A549 (cell line): ENCODE results near the gene CSKMT. TPM values are rescaled to one million over a fixed set of nuclear protein-coding genes. Genes with fewer than 3 reads are reported as not detected.

Source experiments
- ATAC-seq, 2 experiments: fragments of 200-7000 bp in 1 of 2; fragments of >200 bp in 1 of 2; cut with Nextera tagmentation in 1 of 2; cut with Tn5 transposase in 1 of 2; 3 replicates each; pipeline versions ENCODE4 v1.8.0 to v1.9.1; 2018 to 2020; ENCODE audit warnings: mild to moderate bottlenecking in 1 of 2, moderate library complexity in 1 of 2
- CTCF ChIA-PET: fragments of 300-600 bp; sonication (Branson Sonifier 250); formaldehyde crosslinking; extraction: SDS; loops from one replicate; lab custom pipeline; 2021; ENCODE audit warnings: antibody characterized with exemption, inconsistent platforms; lab: Yijun Ruan, JAX
- POLR2A ChIA-PET: fragments of 350-600 bp; formaldehyde crosslinking; extraction: SDS; loops from one replicate; lab custom pipeline; 2021; ENCODE audit warnings: antibody characterized with exemption, inconsistent platforms; lab: Yijun Ruan, JAX
- DNase-seq, 2 experiments: peaks; one replicate each; pipeline versions ENCODE4 v3.0.0 to v3.0.0-alpha.2; 2011 to 2016; ENCODE audit warnings: low read depth in 1 of 2, low spot score in 1 of 2
- FAIRE-seq: peaks from 2 replicates; lab custom pipeline; 2011; peaks lifted over from hg19 to GRCh38; lab: Jason Lieb, UNC
- H3K27ac ChIP-seq, 2 experiments: fragments of >200 bp; sonication (Bioruptor Twin); formaldehyde crosslinking; 3 replicates each; pipeline ENCODE4 v1.5.1; 2016 to 2017
- H3K4me1 ChIP-seq: fragments of >200 bp; sonication (Bioruptor Twin); formaldehyde crosslinking; 3 replicates; pipeline ENCODE4 v1.6.1; 2016
- H3K4me2 ChIP-seq: fragments of >200 bp; sonication (Bioruptor Twin); formaldehyde crosslinking; 3 replicates; pipeline ENCODE4 v1.6.1; 2016
- H3K4me3 ChIP-seq: fragments of >200 bp; sonication (Bioruptor Twin); formaldehyde crosslinking; 3 replicates; pipeline ENCODE4 v1.5.1; 2016
- H3K9me3 ChIP-seq: fragments of >200 bp; sonication (Bioruptor Twin); formaldehyde crosslinking; 3 replicates; pipeline ENCODE4 v1.6.1; 2016
- BHLHE40 ChIP-seq: IDR thresholded peaks from 2 replicates; pipeline ENCODE4 v1.6.1; 2012; ENCODE audit warnings: low read depth, low read length, inconsistent platforms
- CHD4 ChIP-seq: fragments of 200-600 bp; sonication (generic); IDR thresholded peaks from 2 replicates; pipeline ENCODE4 v1.6.1; 2016; ENCODE audit warnings: antibody characterized with exemption, mild to moderate bottlenecking, borderline replicate concordance
- FOSL2 ChIP-seq, 2 experiments: fragments of 450-650 bp in 1 of 2; fragments of >200 bp in 1 of 2; sonication (Bioruptor Twin) in 1 of 2; formaldehyde crosslinking; IDR thresholded peaks; 2 replicates each; pipeline versions ENCODE4 v1.5.0 to v1.6.1; 2016 to 2020; ENCODE audit warnings: mild to moderate bottlenecking in 1 of 2, moderate library complexity in 1 of 2
- HOXA7 ChIP-seq: fragments of 250-450 bp; sonication (Bioruptor Pico); IDR thresholded peaks from 2 replicates; pipeline ENCODE4 v1.5.0; 2020; ENCODE audit warnings: mild to moderate bottlenecking, moderate library complexity
- HOXB13 ChIP-seq: fragments of 250-450 bp; sonication (Bioruptor Pico); IDR thresholded peaks from 2 replicates; pipeline ENCODE4 v1.5.0; 2020; ENCODE audit warnings: low read depth, mild to moderate bottlenecking, moderate library complexity
- HOXB5 ChIP-seq: fragments of 250-450 bp; sonication (Bioruptor Pico); IDR thresholded peaks from 2 replicates; pipeline ENCODE4 v1.5.0; 2020; ENCODE audit warnings: mild to moderate bottlenecking, moderate library complexity
- KDM1A ChIP-seq: fragments of 200-600 bp; sonication (generic); IDR thresholded peaks from 2 replicates; pipeline ENCODE4 v1.6.1; 2016; ENCODE audit warnings: low read depth, mild to moderate bottlenecking
- NFE2L2 ChIP-seq: fragments of 150-350 bp; conservative IDR thresholded peaks from 2 replicates; pipeline ENCODE4 v1.6.1; 2014; ENCODE audit warnings: low read length
- RCOR1 ChIP-seq: fragments of 150-350 bp; IDR thresholded peaks from 2 replicates; pipeline ENCODE4 v1.6.1; 2014; ENCODE audit warnings: antibody characterized with exemption, low read length, low read depth
- TP53 ChIP-seq: fragments of 250-450 bp; sonication (Bioruptor Pico); IDR thresholded peaks from 2 replicates; pipeline ENCODE4 v1.5.0; 2021; ENCODE audit warnings: mild to moderate bottlenecking, moderate library complexity
- ZFP36 ChIP-seq: fragments of 450-650 bp; IDR thresholded peaks from 2 replicates; pipeline ENCODE4 v1.6.1; 2014; ENCODE audit warnings: borderline replicate concordance; ENCODE audit not compliant: partially characterized antibody
- ZSCAN20 ChIP-seq: fragments of 250-450 bp; sonication (Bioruptor Pico); IDR thresholded peaks from 2 replicates; pipeline ENCODE4 v1.8.0; 2022; ENCODE audit warnings: mild to moderate bottlenecking, moderate library complexity
- WGBS: methylation state at CpG from one replicate; pipeline ENCODE4 v1.1.6; 2017; ENCODE audit errors: missing lambda C conversion rate; 5-methylcytosine and 5-hydroxymethylcytosine counted together
- polyA plus RNA-seq, 4 experiments: library from polyadenylated mRNA; depleted of rRNA in 3 of 4; stranded (reverse); fragments of >200 nt; fragmentation: RNase III in 1 of 4; extraction: RNeasy Plus Mini Kit Qiagen cat#74134 plus additional on column Dnase treatment in 1 of 4; gene quantifications; 2 replicates in 3 of 4; 3 replicates in 1 of 4; pipeline ENCODE4 v1.2.3, GENCODE V29; 2011 to 2017
- TF ChIP-seq, protein P1 (sequence below): fragments of 150-350 bp; IDR thresholded peaks from 2 replicates; pipeline ENCODE4 v1.6.1; 2014; ENCODE audit warnings: low read depth, mild to moderate bottlenecking, low read length
- TF ChIP-seq, protein P2 (sequence below): fragments of >200 bp; sonication (Bioruptor Twin); formaldehyde crosslinking; IDR thresholded peaks from 3 replicates; pipeline ENCODE4 v1.6.1; 2016
- TF ChIP-seq, protein P3 (sequence below): fragments of 250-450 bp; sonication (Bioruptor Pico); IDR thresholded peaks from 2 replicates; pipeline ENCODE4 v1.5.0; 2021; ENCODE audit warnings: mild to moderate bottlenecking, moderate library complexity, borderline replicate concordance
- TF ChIP-seq, protein P4 (sequence below): IDR thresholded peaks from 2 replicates; pipeline ENCODE4 v1.6.1; 2012
- TF ChIP-seq, protein P5 (sequence below): fragments of 450-650 bp; IDR thresholded peaks from 2 replicates; pipeline ENCODE4 v1.6.1; 2014; ENCODE audit warnings: antibody characterized with exemption
- TF ChIP-seq, protein P6 (sequence below): fragments of 250-450 bp; sonication (Bioruptor Pico); IDR thresholded peaks from 2 replicates; pipeline ENCODE4 v1.5.0; 2020; ENCODE audit warnings: low read depth, mild to moderate bottlenecking, moderate library complexity

CSKMT gene
- polyA plus RNA-seq, 2 of the 4 experiments (the other 2 are of a cell fraction), result 5.7 to 14.3 TPM

DNA sequence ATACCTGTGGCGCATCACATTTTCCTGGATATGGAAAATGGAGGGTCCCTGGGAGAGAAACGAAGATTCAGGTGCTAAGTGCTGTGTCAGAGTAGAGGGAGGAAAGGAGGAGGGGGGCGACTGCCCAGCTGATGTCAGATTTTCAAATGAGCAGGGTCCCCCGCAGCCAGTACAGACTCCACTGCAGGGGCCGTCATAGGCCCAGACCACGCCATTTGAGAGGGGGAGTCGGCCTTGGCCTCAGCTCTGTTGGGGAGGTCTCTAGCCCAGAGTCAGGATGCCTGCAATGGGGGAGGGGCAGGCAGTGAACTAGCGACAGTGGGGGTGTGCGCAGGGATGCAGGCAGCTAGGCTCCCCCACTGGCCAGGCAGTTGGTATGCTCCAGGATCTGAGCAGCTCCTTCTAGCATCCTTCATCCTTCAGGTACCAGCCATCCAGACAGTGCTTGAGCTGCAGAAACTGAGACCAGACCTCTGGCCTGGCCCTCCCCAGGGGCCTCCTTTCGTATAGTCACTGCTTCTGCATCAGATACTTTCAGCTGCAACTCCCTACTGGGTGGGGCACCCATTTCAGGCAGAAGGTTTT, 42.3 kb downstream of the CSKMT start, which contains the start of the genes BSCL2 and GNG3:
TSS of gene BSCL2 (minus strand) at position 148 of the 585 bp plus-strand sequence. CDS start 229 bp downstream, outside the sequence.
TSS of gene GNG3 (plus strand) at position 400 of the 585 bp plus-strand sequence. CDS start 620 bp downstream, outside the sequence.
- ATAC-seq, result no peak
- POLR2A ChIA-PET, result interaction anchor here (6.1 kb wide), 1 partner anchor 20 kb away, joined by 64 read pairs; the partner anchor contains the start of genes HNRNPUL2 and TTC9C
- DNase-seq, result peak in 1 of 2 experiments; percentile 39
- no peaks in the 10 kb centered on the region for H3K9me3 ChIP-seq
- TF ChIP-seq CHD4, result no peak
- TF ChIP-seq, all 56 proteins: peak for 0
- peak within 1 kb of the TSS; percentile 69 for H3K4me3 ChIP-seq
- CTCF ChIA-PET, result interaction anchor here (0.7 to 5.3 kb wide), 10 partner anchors 7 to 333 kb away, joined by 3 to 37 read pairs (median 4); partner anchors contain the start of genes HNRNPUL2, LBHD1, TTC9C and UQCC3
- no peak for FAIRE-seq
- peaks cover 30% of the 10 kb centered on the region for H3K4me1 ChIP-seq
- peak within 1 kb of the TSS; percentile 89 for H3K4me2 ChIP-seq
- 89% methylated on average over 9 of the region's 10 CpGs for WGBS
- H3K27ac ChIP-seq, result peak within 1 kb of the TSS; percentile 55 to 92; a peak in 5 of 6 replicates

DNA sequence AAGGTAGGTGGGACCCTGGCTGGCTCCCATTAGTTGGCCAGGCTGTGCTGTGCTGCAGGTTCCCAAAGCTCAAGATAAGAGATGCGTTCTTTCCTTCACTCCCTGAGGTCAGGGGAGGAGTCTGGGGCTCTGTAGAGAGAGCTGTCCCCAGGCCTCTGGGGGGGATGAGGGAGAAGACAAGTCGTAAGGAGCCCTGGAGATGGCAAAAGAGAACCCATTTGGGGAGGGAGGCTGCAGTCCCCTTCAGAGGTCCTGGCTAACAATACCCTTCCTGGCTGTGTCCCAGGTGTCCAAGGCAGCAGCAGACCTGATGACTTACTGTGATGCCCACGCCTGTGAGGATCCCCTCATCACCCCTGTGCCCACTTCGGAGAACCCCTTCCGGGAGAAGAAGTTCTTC, 43.3 kb downstream of the CSKMT start:
- TF ChIP-seq, protein P1, sequence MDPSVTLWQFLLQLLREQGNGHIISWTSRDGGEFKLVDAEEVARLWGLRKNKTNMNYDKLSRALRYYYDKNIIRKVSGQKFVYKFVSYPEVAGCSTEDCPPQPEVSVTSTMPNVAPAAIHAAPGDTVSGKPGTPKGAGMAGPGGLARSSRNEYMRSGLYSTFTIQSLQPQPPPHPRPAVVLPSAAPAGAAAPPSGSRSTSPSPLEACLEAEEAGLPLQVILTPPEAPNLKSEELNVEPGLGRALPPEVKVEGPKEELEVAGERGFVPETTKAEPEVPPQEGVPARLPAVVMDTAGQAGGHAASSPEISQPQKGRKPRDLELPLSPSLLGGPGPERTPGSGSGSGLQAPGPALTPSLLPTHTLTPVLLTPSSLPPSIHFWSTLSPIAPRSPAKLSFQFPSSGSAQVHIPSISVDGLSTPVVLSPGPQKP, result no peak
- TF ChIP-seq NFE2L2, result no peak
- TF ChIP-seq ZSCAN20 (CRISPR knock-in tag), result no peak
- no peak for TF ChIP-seq HOXA7 (CRISPR knock-in tag)
- TF ChIP-seq, protein P2, sequence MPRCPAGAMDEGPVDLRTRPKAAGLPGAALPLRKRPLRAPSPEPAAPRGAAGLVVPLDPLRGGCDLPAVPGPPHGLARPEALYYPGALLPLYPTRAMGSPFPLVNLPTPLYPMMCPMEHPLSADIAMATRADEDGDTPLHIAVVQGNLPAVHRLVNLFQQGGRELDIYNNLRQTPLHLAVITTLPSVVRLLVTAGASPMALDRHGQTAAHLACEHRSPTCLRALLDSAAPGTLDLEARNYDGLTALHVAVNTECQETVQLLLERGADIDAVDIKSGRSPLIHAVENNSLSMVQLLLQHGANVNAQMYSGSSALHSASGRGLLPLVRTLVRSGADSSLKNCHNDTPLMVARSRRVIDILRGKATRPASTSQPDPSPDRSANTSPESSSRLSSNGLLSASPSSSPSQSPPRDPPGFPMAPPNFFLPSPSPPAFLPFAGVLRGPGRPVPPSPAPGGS, result no peak
- TF ChIP-seq, protein P3, sequence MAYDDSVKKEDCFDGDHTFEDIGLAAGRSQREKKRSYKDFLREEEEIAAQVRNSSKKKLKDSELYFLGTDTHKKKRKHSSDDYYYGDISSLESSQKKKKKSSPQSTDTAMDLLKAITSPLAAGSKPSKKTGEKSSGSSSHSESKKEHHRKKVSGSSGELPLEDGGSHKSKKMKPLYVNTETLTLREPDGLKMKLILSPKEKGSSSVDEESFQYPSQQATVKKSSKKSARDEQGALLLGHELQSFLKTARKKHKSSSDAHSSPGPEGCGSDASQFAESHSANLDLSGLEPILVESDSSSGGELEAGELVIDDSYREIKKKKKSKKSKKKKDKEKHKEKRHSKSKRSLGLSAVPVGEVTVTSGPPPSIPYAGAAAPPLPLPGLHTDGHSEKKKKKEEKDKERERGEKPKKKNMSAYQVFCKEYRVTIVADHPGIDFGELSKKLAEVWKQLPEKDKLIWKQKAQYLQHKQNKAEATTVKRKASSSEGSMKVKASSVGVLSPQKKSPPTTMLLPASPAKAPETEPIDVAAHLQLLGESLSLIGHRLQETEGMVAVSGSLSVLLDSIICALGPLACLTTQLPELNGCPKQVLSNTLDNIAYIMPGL (CRISPR knock-in tag), result no peak
- TF ChIP-seq FOSL2 (IDR thresholded peaks at IDR 0.05), result no peak
- no peak for TF ChIP-seq FOSL2 (CRISPR knock-in tag; IDR thresholded peaks at IDR 0.05)
- DNase-seq (no peak), ATAC-seq (no peak), FAIRE-seq (no peak)
- Histone ChIP-seq H3K4me1 (peaks cover 41% of the 10 kb centered on the region), H3K27ac (peak overlapping the region in 1 of 2 experiments; percentile 91; a peak in 3 of 6 replicates), H3K9me3 (no peaks in the 10 kb centered on the region), H3K4me2 (peak overlapping the region; percentile 89), H3K4me3 (no peak overlapping the region)
- ChIA-PET CTCF (interaction anchor here (0.7 to 5.3 kb wide), 11 partner anchors 8 to 334 kb away, joined by 3 to 37 read pairs (median 4); partner anchors contain the start of genes HNRNPUL2, LBHD1, TTC9C and UQCC3), POLR2A (interaction anchor here (0.5 to 6.1 kb wide), 6 partner anchors 10 to 148 kb away, joined by 3 to 64 read pairs (median 3); partner anchors contain the start of genes B3GAT3, C11orf98, CSKMT and HNRNPUL2)
- 92% methylated on average over 5 of the region's 5 CpGs for WGBS

DNA sequence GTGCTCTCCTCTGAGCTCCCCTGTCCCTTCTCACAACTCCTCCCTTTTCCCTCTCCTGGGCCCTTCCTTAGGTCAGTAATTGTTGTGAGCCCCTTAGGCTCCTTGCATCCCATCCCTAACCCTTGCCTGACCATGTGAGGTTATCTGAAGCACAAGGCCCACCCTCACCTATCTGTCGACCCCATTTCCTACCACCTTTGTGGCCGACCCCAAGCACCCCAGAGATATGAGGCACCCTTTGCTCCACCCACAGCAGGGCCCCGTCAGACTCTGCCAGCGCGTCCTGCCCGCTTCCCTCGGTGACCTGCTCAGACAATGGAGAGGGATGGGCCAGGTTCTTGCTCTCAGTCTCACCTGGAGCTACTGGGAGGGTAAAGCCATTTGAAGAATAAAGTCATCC, 43.7 kb downstream of the CSKMT start:
- CTCF ChIA-PET, result interaction anchor here (0.6 to 5.3 kb wide), 11 partner anchors 8 to 78 kb away, joined by 3 to 37 read pairs (median 4); partner anchors contain the start of genes HNRNPUL2, LBHD1, TTC9C and UQCC3
- Histone ChIP-seq H3K4me1 (peaks cover 45% of the 10 kb centered on the region), H3K4me3 (peak overlapping the region; percentile 41), H3K9me3 (no peaks in the 10 kb centered on the region), H3K4me2 (peak overlapping the region; percentile 89), H3K27ac (peak overlapping the region; percentile 79 to 91)
- ATAC-seq, result no peak
- WGBS, result 80% methylated on average over 7 of the region's 7 CpGs
- TF ChIP-seq HOXB5 (CRISPR knock-in tag) (no peak), ZFP36 (no peak), TP53 (CRISPR knock-in tag) (no peak), BHLHE40 (no peak), KDM1A (no peak), RCOR1 (no peak), HOXB13 (CRISPR knock-in tag) (no peak), HOXA7 (CRISPR knock-in tag) (no peak)
- TF ChIP-seq, protein P4, sequence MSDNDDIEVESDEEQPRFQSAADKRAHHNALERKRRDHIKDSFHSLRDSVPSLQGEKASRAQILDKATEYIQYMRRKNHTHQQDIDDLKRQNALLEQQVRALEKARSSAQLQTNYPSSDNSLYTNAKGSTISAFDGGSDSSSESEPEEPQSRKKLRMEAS, result no peak
- TF ChIP-seq, protein P5, sequence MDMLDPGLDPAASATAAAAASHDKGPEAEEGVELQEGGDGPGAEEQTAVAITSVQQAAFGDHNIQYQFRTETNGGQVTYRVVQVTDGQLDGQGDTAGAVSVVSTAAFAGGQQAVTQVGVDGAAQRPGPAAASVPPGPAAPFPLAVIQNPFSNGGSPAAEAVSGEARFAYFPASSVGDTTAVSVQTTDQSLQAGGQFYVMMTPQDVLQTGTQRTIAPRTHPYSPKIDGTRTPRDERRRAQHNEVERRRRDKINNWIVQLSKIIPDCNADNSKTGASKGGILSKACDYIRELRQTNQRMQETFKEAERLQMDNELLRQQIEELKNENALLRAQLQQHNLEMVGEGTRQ, result no peak
- TF ChIP-seq, protein P6, sequence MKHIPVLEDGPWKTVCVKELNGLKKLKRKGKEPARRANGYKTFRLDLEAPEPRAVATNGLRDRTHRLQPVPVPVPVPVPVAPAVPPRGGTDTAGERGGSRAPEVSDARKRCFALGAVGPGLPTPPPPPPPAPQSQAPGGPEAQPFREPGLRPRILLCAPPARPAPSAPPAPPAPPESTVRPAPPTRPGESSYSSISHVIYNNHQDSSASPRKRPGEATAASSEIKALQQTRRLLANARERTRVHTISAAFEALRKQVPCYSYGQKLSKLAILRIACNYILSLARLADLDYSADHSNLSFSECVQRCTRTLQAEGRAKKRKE (CRISPR knock-in tag), result no peak
- DNase-seq, result no peak
- no peak for FAIRE-seq
- POLR2A ChIA-PET, result interaction anchor here (0.6 to 6.1 kb wide), 14 partner anchors 9 to 147 kb away, joined by 3 to 64 read pairs (median 4); partner anchors contain the start of genes B3GAT3, C11orf98, CSKMT and HNRNPUL2
